H1 (cell line): ENCODE measurements around the gene C3orf80. TPM values are rescaled to one million over a fixed set of nuclear protein-coding genes. Genes with fewer than 3 reads are reported as not detected.

ENCODE experiments used
- GTF2F1 ChIP-seq: IDR thresholded peaks from 2 replicates; pipeline ENCODE4 v1.6.1; 2012; ENCODE audit warnings: low read depth, low read length, improper control_type of control experiment, borderline replicate concordance
- POLR2AphosphoS5 ChIP-seq: IDR thresholded peaks from 2 replicates; pipeline ENCODE4 v1.6.1; 2011; ENCODE audit warnings: low read depth, low read length
- polyA plus RNA-seq, 7 experiments: library from polyadenylated mRNA; depleted of rRNA in 3 of 7; stranded (reverse) in 5 of 7; unstranded in 2 of 7; fragments of >200 nt in 5 of 7; fragments of 200-250 nt in 2 of 7; gene quantifications; 1 replicate in 5 of 7; 2 replicates in 1 of 7; 4 replicates in 1 of 7; pipeline versions ENCODE4 v1.2.1 to v1.2.3, GENCODE V29; 2011 to 2013; ENCODE audit warnings: missing spikeins in 2 of 7, mixed read lengths in 2 of 7
- total RNA-seq: library from RNA; stranded (reverse); fragmentation: NEBNext Ultra II Directional; extraction: Animal tissue kit (Norgen Biotek cat#: 25700); gene quantifications from 2 replicates; pipeline ENCODE4 v1.2.1, GENCODE V29; 2021
- TF ChIP-seq, protein P1 (sequence below): IDR thresholded peaks from 2 replicates; pipeline ENCODE4 v1.6.1; 2012; ENCODE audit warnings: low read length, inconsistent platforms

C3orf80 gene
- total and polyA plus RNA-seq, 2 of the 8 experiments (the other 6 are each of a cell fraction or from before 2014, with no cell fraction given): 0.57 to 1.1 TPM

DNA sequence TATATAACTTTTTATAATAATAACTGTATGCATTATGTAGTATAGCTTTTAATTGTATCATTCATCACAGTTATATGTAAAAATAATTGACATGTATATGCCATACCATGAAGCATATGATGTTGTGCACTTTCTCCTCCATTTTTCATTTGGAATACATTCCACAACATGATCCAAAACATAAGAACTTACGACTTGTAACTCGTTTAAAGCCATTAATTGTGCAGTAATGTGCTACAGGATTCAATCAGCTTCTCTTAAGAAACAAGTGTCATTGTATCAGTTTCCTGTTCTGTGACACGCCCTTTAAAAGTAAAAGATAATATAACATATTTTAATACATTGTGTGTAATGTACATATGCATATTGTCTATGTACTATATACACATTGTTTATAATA lies 2.2 kb downstream of the C3orf80 start (continued):
- TF ChIP-seq, protein P1, sequence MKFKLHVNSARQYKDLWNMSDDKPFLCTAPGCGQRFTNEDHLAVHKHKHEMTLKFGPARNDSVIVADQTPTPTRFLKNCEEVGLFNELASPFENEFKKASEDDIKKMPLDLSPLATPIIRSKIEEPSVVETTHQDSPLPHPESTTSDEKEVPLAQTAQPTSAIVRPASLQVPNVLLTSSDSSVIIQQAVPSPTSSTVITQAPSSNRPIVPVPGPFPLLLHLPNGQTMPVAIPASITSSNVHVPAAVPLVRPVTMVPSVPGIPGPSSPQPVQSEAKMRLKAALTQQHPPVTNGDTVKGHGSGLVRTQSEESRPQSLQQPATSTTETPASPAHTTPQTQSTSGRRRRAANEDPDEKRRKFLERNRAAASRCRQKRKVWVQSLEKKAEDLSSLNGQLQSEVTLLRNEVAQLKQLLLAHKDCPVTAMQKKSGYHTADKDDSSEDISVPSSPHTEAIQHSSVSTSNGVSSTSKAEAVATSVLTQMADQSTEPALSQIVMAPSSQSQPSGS: no peak
- TF ChIP-seq GTF2F1 (no peak), POLR2AphosphoS5 (no peak)
- TF ChIP-seq, all 59 proteins: peak for 0
